ENCODE measurements around the gene SCYL1.

The SCYL1 gene

GRCh38 chr11:65493367-65494176 is 31.3 kb upstream of the SCYL1 start:
- no peak for DNase-seq

GRCh38 chr11:65496304-65497140 is 28.4 kb upstream of the SCYL1 start:
- no peak for DNase-seq

- peak; percentile 100 for DNase-seq
Measured at GRCh38 chr11:65497141-65498041, 27.5 kb upstream of the SCYL1 start.

- DNase-seq: peak; percentile 57 to 67
Measured at GRCh38 chr11:65498042-65498726, 26.7 kb upstream of the SCYL1 start.

- DNase-seq: no peak
Measured at GRCh38 chr11:65498727-65498976, 26.2 kb upstream of the SCYL1 start.

- peak; percentile 88 to 91 for DNase-seq
Measured at GRCh38 chr11:65498977-65499712, 25.7 kb upstream of the SCYL1 start, which contains the start of gene MALAT1. Gene MALAT1, plus strand, starts transcription at chr11:65499045.

GRCh38 chr11:65499713-65500386 is 25.0 kb upstream of the SCYL1 start:
- DNase-seq: peak in 1 of 2 donors; percentile 31

- peak; percentile 33 to 38 for DNase-seq
Measured at GRCh38 chr11:65500387-65501185, 24.3 kb upstream of the SCYL1 start.

GRCh38 chr11:65501186-65501471 is 23.8 kb upstream of the SCYL1 start:
- no peak for DNase-seq

GRCh38 chr11:65501472-65502273 is 23.2 kb upstream of the SCYL1 start:
- DNase-seq: no peak

GRCh38 chr11:65502274-65502554 is 22.7 kb upstream of the SCYL1 start:
- no peak for DNase-seq

GRCh38 chr11:65502555-65503367 is 22.1 kb upstream of the SCYL1 start:
- DNase-seq: no peak

- DNase-seq: no peak
Measured at GRCh38 chr11:65503368-65503948, 21.4 kb upstream of the SCYL1 start.

GRCh38 chr11:65503949-65504673 is 20.8 kb upstream of the SCYL1 start:
- no peak for DNase-seq

- no peak for DNase-seq
Measured at GRCh38 chr11:65504674-65505465, 20.0 kb upstream of the SCYL1 start.

GRCh38 chr11:65505466-65506289 is 19.2 kb upstream of the SCYL1 start:
- DNase-seq: no peak
